ENCODE data around the gene HHLA2.

GRCh38 chr3:108359011-108359410 lies 62.7 kb downstream of the HHLA2 start:
- TF ChIP-seq, protein P1, sequence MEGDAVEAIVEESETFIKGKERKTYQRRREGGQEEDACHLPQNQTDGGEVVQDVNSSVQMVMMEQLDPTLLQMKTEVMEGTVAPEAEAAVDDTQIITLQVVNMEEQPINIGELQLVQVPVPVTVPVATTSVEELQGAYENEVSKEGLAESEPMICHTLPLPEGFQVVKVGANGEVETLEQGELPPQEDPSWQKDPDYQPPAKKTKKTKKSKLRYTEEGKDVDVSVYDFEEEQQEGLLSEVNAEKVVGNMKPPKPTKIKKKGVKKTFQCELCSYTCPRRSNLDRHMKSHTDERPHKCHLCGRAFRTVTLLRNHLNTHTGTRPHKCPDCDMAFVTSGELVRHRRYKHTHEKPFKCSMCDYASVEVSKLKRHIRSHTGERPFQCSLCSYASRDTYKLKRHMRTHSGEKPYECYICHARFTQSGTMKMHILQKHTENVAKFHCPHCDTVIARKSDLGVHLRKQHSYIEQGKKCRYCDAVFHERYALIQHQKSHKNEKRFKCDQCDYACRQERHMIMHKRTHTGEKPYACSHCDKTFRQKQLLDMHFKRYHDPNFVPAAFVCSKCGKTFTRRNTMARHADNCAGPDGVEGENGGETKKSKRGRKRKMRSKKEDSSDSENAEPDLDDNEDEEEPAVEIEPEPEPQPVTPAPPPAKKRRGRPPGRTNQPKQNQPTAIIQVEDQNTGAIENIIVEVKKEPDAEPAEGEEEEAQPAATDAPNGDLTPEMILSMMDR (IDR thresholded peaks at IDR 0.05; ENCODE audit: low read length), result no peak
- TF ChIP-seq EZH2phosphoT487 (IDR thresholded peaks at IDR 0.05; ENCODE audit: low read length), result no peak

Data from MM.1S (cell line).